GM18951 (cell line): ENCODE results near the gene C1orf35.

Experiments
- POLR2A ChIP-seq: IDR thresholded peaks from 4 replicates; pipeline ENCODE4 v1.6.1; 2011; ENCODE audit warnings: mild to moderate bottlenecking; ENCODE audit not compliant: insufficient read length, insufficient read depth; ENCODE audit errors: extremely low read depth
- in situ Hi-C: fragments of 300-500 bp; cut with MboI; formaldehyde crosslinking; loops from one replicate; pipeline ENCODE4 v1.12.0; 2022; ENCODE audit warnings: low sequenced_read_pairs, mixed read lengths, inconsistent platforms; ENCODE audit not compliant: unreplicated experiment

C1orf35 gene

DNA sequence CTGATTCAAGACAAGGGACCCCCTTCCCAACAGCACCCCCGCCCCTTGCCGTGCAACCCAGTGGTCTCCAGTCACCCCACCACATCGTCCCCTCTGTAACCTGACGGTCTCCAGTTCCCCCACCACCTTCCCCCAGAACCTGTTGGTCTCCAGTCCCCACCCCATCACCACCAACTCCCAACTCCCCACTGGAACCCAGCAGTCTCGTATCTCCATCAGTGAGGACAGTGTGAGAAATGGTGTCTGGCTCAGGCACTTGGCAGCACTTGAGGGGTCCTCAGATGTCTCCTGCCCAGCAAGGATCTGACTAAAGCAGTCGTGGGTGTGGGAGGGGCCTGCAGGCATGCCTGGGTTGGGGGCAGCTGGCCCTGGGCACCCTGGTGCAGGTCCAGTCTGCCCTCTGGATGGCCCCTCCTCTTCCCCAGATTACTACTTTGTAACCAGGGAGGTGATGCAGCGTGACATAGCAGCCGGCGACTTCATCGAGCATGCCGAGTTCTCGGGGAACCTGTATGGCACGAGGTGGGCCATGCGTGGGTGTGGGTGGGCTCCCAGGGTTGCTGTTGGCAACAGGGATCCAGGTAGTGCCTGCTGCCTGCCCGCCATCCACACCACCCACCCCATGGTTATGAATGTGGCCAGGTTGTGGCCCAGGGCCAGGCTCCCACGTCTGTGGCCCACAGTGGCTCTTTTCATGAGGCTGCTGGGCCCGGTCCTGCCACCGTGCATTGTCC, 43.5 kb upstream of the C1orf35 start:
- TF ChIP-seq POLR2A = no peak
- in situ Hi-C loops = no loop called here

DNA sequence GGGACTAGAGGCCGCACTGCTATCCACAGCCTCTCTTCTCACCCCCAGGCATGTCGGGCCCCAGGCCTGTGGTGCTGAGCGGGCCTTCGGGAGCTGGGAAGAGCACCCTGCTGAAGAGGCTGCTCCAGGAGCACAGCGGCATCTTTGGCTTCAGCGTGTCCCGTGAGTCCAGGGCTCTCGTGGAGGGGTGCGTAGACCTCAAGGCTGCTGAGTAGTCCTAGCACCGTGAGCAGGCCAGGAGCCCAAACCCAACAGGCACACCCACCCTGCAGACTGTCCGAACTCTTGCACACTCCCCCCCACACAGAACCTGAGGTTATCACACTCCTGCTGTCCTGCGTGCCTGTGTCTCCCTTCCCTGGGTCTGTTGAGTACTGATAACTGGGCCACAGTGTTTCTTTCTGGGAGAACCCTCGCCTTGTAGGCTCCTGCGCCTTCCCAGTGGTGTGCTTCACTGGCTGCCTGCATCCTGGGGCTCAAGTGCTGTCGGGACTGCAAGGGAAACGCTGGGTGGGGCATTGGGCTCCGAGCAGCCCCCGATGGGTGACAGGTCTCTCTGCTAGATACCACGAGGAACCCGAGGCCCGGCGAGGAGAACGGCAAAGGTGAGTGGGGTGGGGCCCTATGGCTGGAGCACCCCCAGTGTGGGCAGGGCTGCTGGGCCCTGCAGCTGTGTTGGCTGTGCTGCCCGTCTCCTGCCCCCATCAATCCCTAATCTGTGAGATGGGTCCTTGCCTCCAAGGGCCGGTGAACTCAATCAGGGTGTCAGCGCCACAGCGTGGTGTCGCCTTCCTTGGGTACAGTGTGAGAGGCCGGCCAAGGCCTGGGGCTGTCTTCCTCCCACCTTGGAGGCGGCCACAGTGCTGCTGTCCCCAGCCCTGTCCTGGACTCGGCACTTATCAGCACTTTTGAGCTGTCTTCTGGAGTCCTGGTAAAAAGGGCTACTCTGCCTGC, 42.6 kb upstream of the C1orf35 start:
- in situ Hi-C loops = no loop called here
- no peak for TF ChIP-seq POLR2A

DNA sequence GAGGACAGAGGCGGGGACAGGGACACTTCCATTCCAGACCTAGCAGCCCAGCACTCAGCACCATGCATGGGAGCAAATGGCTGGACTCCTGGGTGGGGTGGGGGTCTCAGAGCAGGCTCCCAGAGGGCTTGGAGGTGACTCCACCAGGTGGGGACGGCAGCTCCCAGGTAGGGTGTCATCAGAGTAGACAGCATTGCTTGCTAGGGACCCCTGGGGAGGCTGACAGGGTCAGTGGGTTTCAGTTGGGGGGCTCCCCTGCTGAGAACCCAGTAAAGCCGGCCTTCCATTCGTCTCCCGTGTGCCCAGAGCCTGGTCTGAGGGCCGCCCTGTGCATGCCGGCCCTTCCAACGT, 41.8 kb upstream of the C1orf35 start:
- in situ Hi-C loops = no loop called here
- no peak for TF ChIP-seq POLR2A

GRCh38 chr1:228144193-228144992, 41.3 kb upstream of the C1orf35 start:
- in situ Hi-C loops = no loop called here
- TF ChIP-seq POLR2A = no peak

- no peak for TF ChIP-seq POLR2A
- in situ Hi-C loops = no loop called here
Measured at GRCh38 chr1:228143480-228144192, 40.5 kb upstream of the C1orf35 start.

DNA sequence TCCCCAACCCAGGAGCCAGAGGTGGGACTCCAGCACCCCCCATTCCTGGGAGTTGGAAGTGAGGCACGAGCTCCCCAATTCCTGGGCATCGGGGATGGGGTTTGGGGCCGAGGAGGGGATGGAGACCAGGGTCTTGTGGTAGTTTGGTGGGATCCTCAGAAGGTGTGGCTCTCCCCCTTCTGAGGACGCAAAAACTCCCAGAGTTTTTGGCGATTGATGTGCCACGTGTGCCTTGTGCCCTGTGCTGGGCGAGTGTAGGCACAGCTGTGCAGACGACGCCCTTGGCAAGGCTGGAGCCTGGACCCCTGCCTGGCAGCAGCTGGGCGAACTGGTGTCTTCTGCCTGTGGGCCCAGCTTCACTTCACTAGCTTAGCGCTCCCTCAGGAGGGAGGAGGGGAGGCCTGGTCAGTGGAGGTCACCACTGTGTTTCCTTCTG, 39.6 kb upstream of the C1orf35 start:
- in situ Hi-C loops = no loop called here
- TF ChIP-seq POLR2A = no peak

DNA sequence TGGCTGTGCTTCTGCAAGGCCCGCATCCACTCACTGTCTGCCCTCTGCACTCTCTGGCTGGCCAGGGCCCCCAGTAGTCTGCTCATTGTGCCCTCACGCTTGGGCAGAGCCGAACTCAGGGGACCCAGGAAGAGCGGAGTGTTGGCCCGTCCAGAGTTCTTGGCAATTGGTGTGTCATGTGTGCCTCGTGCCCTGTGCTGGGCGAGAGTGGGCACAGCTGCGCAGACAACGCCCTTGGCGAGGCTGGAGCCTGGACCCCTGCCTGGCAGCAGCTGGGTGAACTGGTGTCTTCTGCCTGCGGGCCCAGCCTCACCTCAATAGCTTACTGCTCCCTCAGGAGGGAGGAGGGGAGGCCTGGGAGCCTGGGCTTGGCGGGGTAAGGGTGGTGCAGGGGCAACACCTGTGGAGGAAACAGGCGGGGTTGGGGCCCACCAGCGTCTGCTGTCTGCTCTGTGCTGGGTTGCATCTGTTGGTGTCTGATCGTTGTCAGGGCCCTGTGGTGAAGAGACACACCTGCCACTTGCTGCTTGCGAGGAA, 39.1 kb upstream of the C1orf35 start:
- in situ Hi-C loops = no loop called here
- TF ChIP-seq POLR2A = no peak

DNA sequence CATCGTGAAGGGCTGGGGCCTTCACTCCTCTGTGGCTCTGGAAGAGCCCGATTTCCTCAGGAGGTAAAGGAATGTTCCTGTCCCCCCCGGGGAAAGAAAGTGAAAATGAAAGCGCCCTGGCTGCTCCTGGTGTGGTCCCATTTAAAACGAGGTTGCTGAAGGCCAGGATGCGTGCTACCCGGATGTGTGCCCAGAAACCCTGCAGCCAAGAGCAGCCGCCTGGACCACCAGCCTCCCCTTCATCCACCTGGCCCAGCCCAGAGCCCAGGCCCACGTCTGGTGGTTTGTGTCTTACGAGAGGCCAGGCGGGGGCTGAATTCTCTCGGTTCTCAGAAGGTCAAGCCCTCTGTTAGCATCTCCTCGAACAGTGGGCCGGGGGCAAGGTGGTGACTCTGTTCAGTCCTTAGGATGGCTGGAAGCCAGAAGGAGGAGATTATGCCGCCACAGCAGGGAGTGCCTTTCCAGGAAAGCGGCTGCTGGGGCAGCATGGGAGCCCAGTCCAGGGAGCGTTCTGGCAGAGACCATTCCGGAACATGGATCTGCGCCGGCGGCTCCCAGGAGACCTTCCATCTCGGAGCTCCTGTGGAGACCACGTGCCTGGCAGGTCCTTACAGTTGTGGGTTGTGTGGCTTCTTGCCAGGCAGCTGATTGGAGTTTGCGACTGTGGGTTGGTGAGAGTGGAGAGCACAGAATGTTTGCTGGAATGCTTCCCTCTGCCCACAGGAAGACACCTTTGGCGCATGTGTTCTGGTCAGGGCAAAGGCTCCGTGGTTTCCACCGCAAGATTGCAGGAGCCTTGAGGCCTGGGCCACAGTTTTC, 38.3 kb upstream of the C1orf35 start:
- no peak for TF ChIP-seq POLR2A
- in situ Hi-C loops = no loop called here

DNA sequence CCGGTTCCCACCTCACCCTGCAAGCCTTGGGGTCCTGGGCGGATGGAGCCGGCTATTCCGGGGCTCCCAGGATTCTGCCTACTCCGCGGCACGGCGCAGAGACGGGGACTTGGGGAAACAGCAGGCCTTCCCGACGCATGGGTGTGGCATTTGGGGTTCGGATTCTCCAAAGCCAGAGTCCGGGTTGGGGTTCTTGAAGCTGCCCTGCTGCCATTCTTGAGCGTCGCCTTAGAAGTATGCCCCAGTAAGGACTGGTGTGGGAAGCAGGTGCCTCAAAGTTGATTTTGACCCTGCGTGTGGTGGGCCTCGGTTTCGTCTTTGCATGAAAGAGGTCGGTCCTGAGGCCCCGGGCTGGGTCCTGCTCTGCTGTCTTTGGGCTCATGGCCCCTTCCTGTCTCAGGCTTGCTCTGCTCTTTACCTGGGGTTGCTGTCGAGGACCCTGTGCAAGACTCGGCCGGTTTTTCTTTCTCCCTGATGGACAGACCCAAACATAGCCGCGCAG, 37.6 kb upstream of the C1orf35 start:
- no peak for TF ChIP-seq POLR2A
- in situ Hi-C loops = no loop called here

- TF ChIP-seq POLR2A = peak; percentile 95
- in situ Hi-C loops = no loop called here
Measured at GRCh38 chr1:228139931-228140723, 37.0 kb upstream of the C1orf35 start, which contains the start of gene GUK1. Gene GUK1, plus strand, starts transcription at chr1:228140279. Its CDS starts 24 bp downstream, at chr1:228140303.
